Measurements from ENCODE around the gene SBNO2.

DNA sequence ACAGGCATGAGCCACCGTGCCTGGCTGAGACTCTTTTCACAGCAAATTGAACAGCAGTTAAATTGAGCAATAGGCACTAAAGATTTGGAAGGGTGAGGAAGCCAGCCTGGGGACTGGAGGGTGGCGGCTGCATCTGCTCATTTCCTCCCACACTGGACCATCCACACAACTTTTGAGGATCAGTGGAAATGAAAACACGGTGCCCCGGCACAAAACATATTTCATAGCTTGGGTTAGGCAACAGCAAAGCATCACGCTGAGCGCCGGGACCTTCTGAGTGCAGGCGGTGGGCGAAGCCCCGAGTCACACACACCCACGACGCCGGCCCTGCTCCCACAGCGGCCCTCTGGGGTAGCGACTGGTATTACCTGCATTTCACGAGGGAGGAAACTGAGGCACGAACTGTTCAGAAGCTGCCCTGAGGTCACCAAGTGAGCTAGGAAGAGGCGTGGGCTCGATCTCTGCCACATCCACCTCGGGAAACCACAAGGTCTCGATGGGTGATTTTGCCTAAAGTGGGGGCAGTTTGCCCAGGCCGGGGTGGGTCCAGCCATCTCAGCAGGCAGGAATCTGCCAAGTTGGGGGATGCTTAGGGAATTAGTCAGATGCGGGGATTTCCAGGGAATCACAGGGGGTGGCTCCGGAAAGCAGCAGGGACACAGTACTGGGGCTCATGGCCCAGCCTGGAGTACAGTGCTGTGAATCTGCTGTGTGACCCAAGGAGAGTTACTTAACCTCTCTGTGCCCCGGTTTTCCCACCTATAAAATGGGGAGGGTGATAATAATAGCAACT lies 3.5 kb upstream of the SBNO2 start:
- TF ChIP-seq, protein P1, sequence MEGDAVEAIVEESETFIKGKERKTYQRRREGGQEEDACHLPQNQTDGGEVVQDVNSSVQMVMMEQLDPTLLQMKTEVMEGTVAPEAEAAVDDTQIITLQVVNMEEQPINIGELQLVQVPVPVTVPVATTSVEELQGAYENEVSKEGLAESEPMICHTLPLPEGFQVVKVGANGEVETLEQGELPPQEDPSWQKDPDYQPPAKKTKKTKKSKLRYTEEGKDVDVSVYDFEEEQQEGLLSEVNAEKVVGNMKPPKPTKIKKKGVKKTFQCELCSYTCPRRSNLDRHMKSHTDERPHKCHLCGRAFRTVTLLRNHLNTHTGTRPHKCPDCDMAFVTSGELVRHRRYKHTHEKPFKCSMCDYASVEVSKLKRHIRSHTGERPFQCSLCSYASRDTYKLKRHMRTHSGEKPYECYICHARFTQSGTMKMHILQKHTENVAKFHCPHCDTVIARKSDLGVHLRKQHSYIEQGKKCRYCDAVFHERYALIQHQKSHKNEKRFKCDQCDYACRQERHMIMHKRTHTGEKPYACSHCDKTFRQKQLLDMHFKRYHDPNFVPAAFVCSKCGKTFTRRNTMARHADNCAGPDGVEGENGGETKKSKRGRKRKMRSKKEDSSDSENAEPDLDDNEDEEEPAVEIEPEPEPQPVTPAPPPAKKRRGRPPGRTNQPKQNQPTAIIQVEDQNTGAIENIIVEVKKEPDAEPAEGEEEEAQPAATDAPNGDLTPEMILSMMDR (IDR thresholded peaks at IDR 0.05) = peak in 1 of 3 donors; percentile 19
- no peak for TF ChIP-seq POLR2A (IDR thresholded peaks at IDR 0.05)
- peak in 2 of 3 donors; percentile 25 to 48 for TF ChIP-seq POLR2AphosphoS5 (IDR thresholded peaks at IDR 0.05)

Data from breast epithelium (tissue), 3 donors.